ENCODE measurements around the gene SPIRE2.

GRCh38 chr16:89848974-89849373, 20.7 kb downstream of the SPIRE2 start:
- no peak for TF ChIP-seq EZH2 (IDR thresholded peaks at IDR 0.05; ENCODE audit: borderline replicate concordance, insufficient read depth, low read depth, low read length, poor library complexity, severe bottlenecking)
- TF ChIP-seq CTCF (IDR thresholded peaks at IDR 0.05): no peak
